Glomerular visceral epithelial cell (primary cell): Measurements from ENCODE around the gene RPL7A.
"Not testable (repeated sequence)": the region's sequence is repeated elsewhere in the genome, so short reads cannot be mapped to it uniquely, and the experiment has no call there.

Source experiments
- DNase-seq: peaks from one replicate; pipeline ENCODE4 v3.0.0-alpha.2; 2016; ENCODE audit errors: extremely low spot score

The RPL7A gene

DNA sequence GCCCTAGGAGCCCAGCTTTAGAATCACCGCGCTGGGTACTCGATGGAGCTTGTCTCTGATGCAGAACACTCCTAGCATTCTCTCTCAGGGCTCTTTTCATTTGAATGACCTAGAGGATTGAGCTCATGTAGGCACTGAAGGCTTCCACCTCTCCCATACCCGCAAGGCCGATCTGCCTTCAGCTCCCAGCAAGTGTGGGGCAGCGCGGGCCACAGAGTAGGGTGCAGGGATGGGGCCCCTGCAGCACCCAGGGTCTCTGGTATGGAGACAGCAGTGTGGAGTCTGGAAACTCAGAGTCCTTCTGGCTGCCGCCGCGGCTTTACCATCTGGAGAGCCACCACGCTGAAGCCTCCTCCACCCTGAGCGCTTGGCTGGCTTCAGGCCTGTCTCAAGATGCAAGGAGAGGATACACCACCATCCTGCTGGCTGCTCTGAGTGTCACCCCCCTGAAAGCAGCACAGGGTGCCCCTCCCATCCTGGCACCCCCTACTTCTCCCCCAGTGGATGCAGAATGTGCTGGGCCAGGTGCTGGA lies 41.1 kb downstream of the RPL7A start:
- DNase-seq, result no peak

DNA sequence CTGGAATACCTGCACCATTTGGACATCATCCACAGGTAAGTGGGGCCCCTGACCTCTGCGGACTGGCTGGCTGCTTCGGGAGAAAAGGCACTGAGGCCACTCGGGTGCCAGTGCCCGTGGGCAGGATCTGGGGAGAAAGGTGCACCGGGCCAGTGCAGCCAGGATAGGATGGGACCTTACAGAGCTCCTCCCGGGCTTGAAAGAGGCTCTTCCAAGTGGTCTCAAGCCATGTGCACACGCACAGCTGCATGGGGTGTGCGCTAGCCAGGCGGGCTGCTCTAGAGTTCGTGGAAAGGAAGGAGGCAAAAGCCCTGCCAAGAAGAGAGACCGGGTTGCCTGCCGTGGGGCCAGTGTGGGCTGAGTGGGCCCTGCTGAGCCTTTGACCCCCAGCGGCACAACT lies 41.5 kb downstream of the RPL7A start:
- DNase-seq, result no peak

DNA sequence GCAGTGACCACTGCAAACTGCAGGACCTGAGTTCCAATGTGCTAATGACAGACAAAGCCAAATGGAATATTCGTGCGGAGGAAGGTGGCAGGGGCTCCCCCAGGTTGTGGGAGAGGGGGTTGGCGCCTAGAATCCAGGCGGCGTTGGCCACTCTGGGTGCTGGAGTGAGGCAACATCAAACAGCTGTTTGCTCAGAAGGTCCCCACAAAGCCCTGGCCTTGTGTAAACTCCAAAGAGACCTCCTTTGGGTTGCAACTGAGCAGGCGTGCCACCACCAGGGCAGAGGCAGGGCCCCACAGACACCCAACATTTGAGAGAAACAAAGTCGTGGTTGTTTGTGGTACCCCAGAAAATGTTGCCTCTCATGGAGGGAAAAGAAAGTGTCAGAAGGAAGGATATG lies 42.7 kb downstream of the RPL7A start:
- DNase-seq, result no peak

DNA sequence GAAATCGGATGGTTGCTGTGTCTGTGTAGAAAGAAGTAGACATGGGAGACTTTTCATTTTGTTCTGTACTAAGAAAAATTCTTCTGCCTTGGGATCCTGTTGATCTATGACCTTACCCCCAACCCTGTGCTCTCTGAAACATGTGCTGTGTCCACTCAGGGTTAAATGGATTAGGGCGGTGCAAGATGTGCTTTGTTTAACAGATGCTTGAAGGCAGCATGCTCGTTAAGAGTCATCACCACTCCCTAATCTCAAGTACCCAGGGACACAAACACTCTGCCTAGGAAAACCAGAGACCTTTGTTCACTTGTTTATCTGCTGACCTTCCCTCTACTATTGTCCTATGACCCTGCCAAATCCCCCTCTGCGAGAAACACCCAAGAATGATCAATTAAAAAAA lies 43.4 kb downstream of the RPL7A start:
- not testable (repeated sequence) for DNase-seq

GRCh38 chr9:133392308-133392707 lies 44.3 kb downstream of the RPL7A start:
- not testable (repeated sequence) for DNase-seq

- DNase-seq, result no peak
Observed at GRCh38 chr9:133393399-133393798, 45.4 kb downstream of the RPL7A start.

- DNase-seq, result no peak
Observed at GRCh38 chr9:133394687-133395271, 46.8 kb downstream of the RPL7A start.

GRCh38 chr9:133396952-133397351 lies 48.9 kb downstream of the RPL7A start:
- no peak for DNase-seq

GRCh38 chr9:133397370-133397769 lies 49.4 kb downstream of the RPL7A start:
- DNase-seq, result no peak

GRCh38 chr9:133397895-133398294 lies 49.9 kb downstream of the RPL7A start:
- no peak for DNase-seq

- DNase-seq, result no peak
Observed at GRCh38 chr9:133400292-133400691, 52.3 kb downstream of the RPL7A start.
